CD4-positive, alpha-beta T cell treated with Interleukin-15 for 4 hours (primary cell): ENCODE results near the gene REM1.
"Not testable (repeated sequence)": the region's sequence is repeated elsewhere in the genome, so short reads cannot be mapped to it uniquely, and the experiment has no call there.

Experiments used
- DNase-seq: peaks from one replicate; pipeline ENCODE4 v3.0.0-alpha.2; 2020; ENCODE audit warnings: low spot score

Gene REM1

GRCh38 chr20:31484001-31484400 lies 8.9 kb downstream of the REM1 start:
- DNase-seq, result no peak

GRCh38 chr20:31485450-31486339 lies 10.6 kb downstream of the REM1 start:
- no peak for DNase-seq

- no peak for DNase-seq
Measured at GRCh38 chr20:31488115-31488514, 13.0 kb downstream of the REM1 start.

- no peak for DNase-seq
Measured at GRCh38 chr20:31489152-31489551, 14.1 kb downstream of the REM1 start.

- DNase-seq, result no peak
Measured at GRCh38 chr20:31490752-31491151, 15.7 kb downstream of the REM1 start.

- DNase-seq, result no peak
Measured at GRCh38 chr20:31494131-31494530, 19.0 kb downstream of the REM1 start.

- no peak for DNase-seq
Measured at GRCh38 chr20:31496761-31497295, 21.7 kb downstream of the REM1 start.

GRCh38 chr20:31497838-31498540 lies 22.9 kb downstream of the REM1 start:
- DNase-seq, result no peak

- DNase-seq, result no peak
Measured at GRCh38 chr20:31500527-31500926, 25.4 kb downstream of the REM1 start.

GRCh38 chr20:31502884-31503673 lies 28.0 kb downstream of the REM1 start:
- DNase-seq, result peak; percentile 69

- no peak for DNase-seq
Measured at GRCh38 chr20:31505903-31506302, 30.8 kb downstream of the REM1 start.

- no peak for DNase-seq
Measured at GRCh38 chr20:31508517-31509244, 33.6 kb downstream of the REM1 start.

- DNase-seq, result peak; percentile 88
Measured at GRCh38 chr20:31514154-31515071, 39.3 kb downstream of the REM1 start, which contains the start of gene HM13. HM13 (plus strand) TSS chr20:31514442; CDS start chr20:31514552, 110 bp downstream.

GRCh38 chr20:31515072-31515774 lies 40.1 kb downstream of the REM1 start:
- DNase-seq, result no peak

- DNase-seq, result peak; percentile 13
Measured at GRCh38 chr20:31515775-31516107, 40.7 kb downstream of the REM1 start.

- DNase-seq, result no peak
Measured at GRCh38 chr20:31516166-31516565, 41.1 kb downstream of the REM1 start.

- DNase-seq, result peak; percentile 6
Measured at GRCh38 chr20:31516651-31517050, 41.6 kb downstream of the REM1 start.

GRCh38 chr20:31517373-31517772 lies 42.3 kb downstream of the REM1 start:
- no peak for DNase-seq

GRCh38 chr20:31521267-31521666 lies 46.2 kb downstream of the REM1 start:
- not testable (repeated sequence) for DNase-seq

GRCh38 chr20:31522731-31523130 lies 47.6 kb downstream of the REM1 start:
- no peak for DNase-seq
